Fibroblast of villous mesenchyme (primary cell): Measurements from ENCODE around the gene ZSWIM8. TPM values are rescaled to one million over a fixed set of nuclear protein-coding genes. Genes with fewer than 3 reads are reported as not detected.
A peak's percentile ranks its signal among the peaks of the same experiment; 100 is the strongest.

Experiments used
- DNase-seq: peaks from one replicate; pipeline ENCODE4 v3.0.0-alpha.2; 2010; ENCODE audit warnings: low read depth
- H3K4me3 ChIP-seq: 2 replicates; pipeline ENCODE4 v1.5.1; 2011; ENCODE audit warnings: low read depth, mild to moderate bottlenecking, low read length
- CTCF ChIP-seq: IDR thresholded peaks from 2 replicates; pipeline ENCODE4 v1.5.1; 2012; ENCODE audit warnings: low read depth, mild to moderate bottlenecking, low read length; ENCODE audit not compliant: insufficient read depth
- total RNA-seq: library from RNA; depleted of rRNA; stranded (reverse); fragments of >200 nt; gene quantifications from 2 replicates; pipeline ENCODE4 v1.2.3, GENCODE V29; 2012

The ZSWIM8 gene
- total RNA-seq, 1 donor = 82.5 TPM

GRCh38 chr10:73837072-73837471 is 51.7 kb downstream of the ZSWIM8 start:
- peak; percentile 20 for DNase-seq
- H3K4me3 ChIP-seq = no peak overlapping the region
- no peak for TF ChIP-seq CTCF

DNA sequence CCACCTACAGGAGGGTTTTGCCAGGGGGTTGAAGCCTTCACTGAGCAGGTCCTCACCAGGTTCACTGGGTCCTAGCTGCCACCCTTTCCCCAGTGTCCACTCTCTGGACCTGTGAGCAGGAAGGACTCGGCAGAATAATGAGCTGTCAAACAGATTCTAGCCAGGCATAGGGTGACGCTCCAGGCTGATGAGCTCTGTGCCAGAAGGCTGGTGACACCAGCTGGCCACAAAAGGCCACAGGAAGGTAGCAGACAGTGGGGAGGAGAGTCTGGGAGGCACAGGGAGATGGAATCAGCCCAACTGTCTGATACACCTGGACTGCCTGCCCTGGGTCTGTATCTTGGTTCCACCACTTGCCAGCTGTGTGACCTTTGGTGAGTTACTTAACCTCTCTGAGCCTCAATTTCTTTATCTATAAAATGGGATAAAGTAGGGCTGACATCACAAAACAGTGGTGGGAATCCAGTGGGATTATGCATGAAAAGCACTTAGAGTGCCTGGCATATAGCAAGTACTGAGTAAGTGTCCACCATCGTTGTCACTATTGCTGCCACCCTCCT is 52.7 kb downstream of the ZSWIM8 start:
- DNase-seq = no peak
- TF ChIP-seq CTCF = no peak

DNA sequence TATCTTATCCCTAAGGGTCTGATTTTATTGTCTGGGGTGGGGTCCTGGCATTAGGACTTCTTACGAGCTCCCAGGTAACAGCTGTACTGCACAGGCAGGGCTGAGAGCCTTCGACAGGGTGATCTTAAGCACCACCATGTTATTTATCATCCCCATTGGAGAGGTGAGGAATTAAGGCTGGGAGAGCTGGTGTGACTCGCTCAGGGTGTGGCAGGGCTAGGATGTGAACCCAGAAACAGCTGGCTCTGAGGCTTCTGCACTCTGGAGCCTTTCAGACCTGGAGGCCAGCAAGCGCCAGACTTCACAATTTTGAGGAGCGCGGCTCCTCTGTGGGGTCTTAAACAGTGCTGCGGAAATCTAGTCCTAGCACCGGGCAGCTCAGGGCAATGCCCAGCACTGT is 53.4 kb downstream of the ZSWIM8 start:
- no peak for TF ChIP-seq CTCF
- H3K4me3 ChIP-seq = no peak overlapping the region
- peak; percentile 17 for DNase-seq

More for the DNA sequence above, 52.7 kb downstream of the ZSWIM8 start:
- no peak overlapping the region for H3K4me3 ChIP-seq

GRCh38 chr10:73839276-73839966 is 54.0 kb downstream of the ZSWIM8 start:
- no peak overlapping the region for H3K4me3 ChIP-seq
- no peak for TF ChIP-seq CTCF
- no peak for DNase-seq

DNA sequence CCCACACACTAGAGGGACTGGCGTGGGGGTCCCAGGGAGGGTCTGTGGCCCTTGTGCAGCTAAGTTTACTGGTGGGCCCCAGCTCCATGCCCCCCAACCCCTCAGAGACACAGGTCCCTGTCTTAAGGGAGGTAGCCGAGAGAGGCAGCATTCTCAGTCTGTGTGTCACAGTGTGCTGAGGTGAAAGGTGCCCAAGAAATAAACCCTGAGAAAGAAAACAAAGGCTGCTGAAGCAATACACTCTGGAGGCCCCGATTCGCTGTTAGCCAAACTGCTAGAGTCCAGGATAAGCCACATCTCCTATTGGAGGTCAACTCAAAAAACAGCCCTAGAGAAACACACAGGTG is 54.6 kb downstream of the ZSWIM8 start:
- no peak overlapping the region for H3K4me3 ChIP-seq
- TF ChIP-seq CTCF = no peak
- DNase-seq = peak; percentile 68

DNA sequence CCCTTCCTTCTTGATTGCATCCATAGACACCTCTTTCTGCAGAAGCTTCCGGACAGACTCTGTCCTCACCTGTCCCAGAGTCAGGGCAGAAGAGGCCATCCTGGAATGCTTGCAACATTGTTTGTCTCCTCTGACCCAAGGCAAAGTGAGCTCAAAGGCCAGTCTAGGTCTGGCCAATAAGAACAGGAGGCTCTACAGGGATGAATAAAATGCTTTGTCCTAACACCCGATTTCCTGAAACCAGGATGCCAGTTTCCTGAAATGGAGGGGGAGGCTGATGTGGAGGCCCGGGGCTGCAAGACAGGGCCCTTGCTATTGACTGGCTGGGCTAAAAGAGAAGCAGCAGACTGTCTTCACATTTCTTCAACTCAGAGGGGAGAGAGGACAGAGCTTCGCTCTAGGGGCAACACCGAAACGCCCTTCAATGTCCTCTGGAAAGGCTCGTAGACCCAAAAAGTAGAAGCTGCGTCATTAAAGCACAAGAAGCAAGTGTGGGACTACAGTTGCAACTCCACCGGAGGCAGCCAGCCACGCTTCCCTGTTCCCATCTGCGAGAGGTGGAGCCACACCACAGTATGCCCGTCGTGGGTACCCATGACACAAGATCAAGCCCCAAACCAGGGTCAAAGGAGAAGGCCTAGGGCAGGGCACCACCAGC is 55.1 kb downstream of the ZSWIM8 start:
- DNase-seq = no peak
- no peak overlapping the region for H3K4me3 ChIP-seq
- TF ChIP-seq CTCF = no peak
